ENCODE results near the gene ODF2. TPM values are rescaled to one million over a fixed set of nuclear protein-coding genes. Genes with fewer than 3 reads are reported as not detected.
"Not testable (repeated sequence)": the region's sequence is repeated elsewhere in the genome, so short reads cannot be mapped to it uniquely, and the experiment has no call there.

The ODF2 gene
- total RNA-seq, 1 experiment from 2014 or later = 31.2 TPM

GRCh38 chr9:128438343-128439109, 17.3 kb upstream of the ODF2 start:
- H3K4me1 ChIP-seq (ENCODE audit: insufficient read depth, low read length) = no peaks in the 10 kb centered on the region
- intact Hi-C loops (cut with micrococcal nuclease) = no loop called here
- H3K27ac ChIP-seq (ENCODE audit: low read length) = no peak overlapping the region
- TF ChIP-seq EZH2phosphoT487 (IDR thresholded peaks at IDR 0.05; ENCODE audit: borderline replicate concordance, low read length) (no peak), CTCF (conservative IDR thresholded peaks at IDR 0.05; ENCODE audit: low read depth, low read length) (peak; percentile 81)
- no peaks in the 10 kb centered on the region for H4K20me1 ChIP-seq (ENCODE audit: low read length)
- no peaks in the 10 kb centered on the region for H3F3A ChIP-seq (ENCODE audit: low read length, unreplicated experiment)
- no peaks in the 10 kb centered on the region for H3K27me3 ChIP-seq (ENCODE audit: low read length)
- H2AFZ ChIP-seq (ENCODE audit: low read length) = no peak overlapping the region
- ATAC-seq (peak; percentile 79), DNase-seq (peak; percentile 78)
- no peaks in the 10 kb centered on the region for H3K9me3 ChIP-seq (ENCODE audit: low read length)
- no peaks in the 10 kb centered on the region for H3K9me2 ChIP-seq (replicated peaks; ENCODE audit: low read length)
- ChIA-PET POLR2A (ENCODE audit: unreplicated experiment) (no interaction called here), CTCF (interaction anchor here (0.5 to 0.6 kb wide), 2 partner anchors 58 to 1589 kb away, joined by 3 to 4 read pairs; no protein-coding TSS in a partner anchor)
- no peaks in the 10 kb centered on the region for H3K79me2 ChIP-seq (ENCODE audit: low read length)
- H3K9ac ChIP-seq (ENCODE audit: low read length) = no peak overlapping the region
- BruUV-seq (replicated peaks) = no TSS peak
- H3K4me3 ChIP-seq (ENCODE audit: low read length) = no peak overlapping the region
- no peak overlapping the region for H3K4me2 ChIP-seq (ENCODE audit: low read length)
- H3K36me3 ChIP-seq (ENCODE audit: low read depth, low read length) = no peaks in the 10 kb centered on the region

GRCh38 chr9:128439273-128439672, 16.5 kb upstream of the ODF2 start:
- DNase-seq (no peak), ATAC-seq (no peak)
- Histone ChIP-seq H3K27me3 (ENCODE audit: low read length) (no peaks in the 10 kb centered on the region), H3K4me2 (ENCODE audit: low read length) (no peak overlapping the region), H3K36me3 (ENCODE audit: low read depth, low read length) (no peaks in the 10 kb centered on the region), H2AFZ (ENCODE audit: low read length) (no peak overlapping the region), H4K20me1 (ENCODE audit: low read length) (no peaks in the 10 kb centered on the region), H3F3A (ENCODE audit: low read length, unreplicated experiment) (no peaks in the 10 kb centered on the region), H3K79me2 (ENCODE audit: low read length) (no peaks in the 10 kb centered on the region), H3K4me1 (ENCODE audit: insufficient read depth, low read length) (no peaks in the 10 kb centered on the region), H3K9me2 (replicated peaks; ENCODE audit: low read length) (no peaks in the 10 kb centered on the region), H3K9me3 (ENCODE audit: low read length) (no peaks in the 10 kb centered on the region), H3K27ac (ENCODE audit: low read length) (no peak overlapping the region), H3K9ac (ENCODE audit: low read length) (no peak overlapping the region), H3K4me3 (ENCODE audit: low read length) (no peak overlapping the region)
- BruUV-seq (replicated peaks) = no TSS peak
- intact Hi-C loops (cut with micrococcal nuclease) = no loop called here
- ChIA-PET POLR2A (ENCODE audit: unreplicated experiment) (no interaction called here), CTCF (interaction anchor here (0.5 kb wide), 1 partner anchor 59 kb away, joined by 3 read pairs; no protein-coding TSS in a partner anchor)
- TF ChIP-seq CTCF (conservative IDR thresholded peaks at IDR 0.05; ENCODE audit: low read depth, low read length) = no peak

- Histone ChIP-seq H3K9ac (ENCODE audit: low read length) (no peak overlapping the region), H3K9me2 (replicated peaks; ENCODE audit: low read length) (no peaks in the 10 kb centered on the region), H3K4me1 (ENCODE audit: insufficient read depth, low read length) (no peaks in the 10 kb centered on the region), H2AFZ (ENCODE audit: low read length) (no peak overlapping the region), H3K27ac (ENCODE audit: low read length) (no peak overlapping the region), H3K79me2 (ENCODE audit: low read length) (no peaks in the 10 kb centered on the region), H3K27me3 (ENCODE audit: low read length) (no peaks in the 10 kb centered on the region), H3F3A (ENCODE audit: low read length, unreplicated experiment) (no peaks in the 10 kb centered on the region), H3K4me3 (ENCODE audit: low read length) (no peak overlapping the region), H3K36me3 (ENCODE audit: low read depth, low read length) (no peaks in the 10 kb centered on the region), H3K4me2 (ENCODE audit: low read length) (no peak overlapping the region), H4K20me1 (ENCODE audit: low read length) (no peaks in the 10 kb centered on the region), H3K9me3 (ENCODE audit: low read length) (no peaks in the 10 kb centered on the region)
- POLR2A ChIA-PET (ENCODE audit: unreplicated experiment) = no interaction called here
- no TSS peak for BruUV-seq (replicated peaks)
- intact Hi-C loops (cut with micrococcal nuclease) = no loop called here
- CTCF ChIA-PET = no interaction called here
- ATAC-seq (no peak), DNase-seq (no peak)
- TF ChIP-seq EZH2phosphoT487 (IDR thresholded peaks at IDR 0.05; ENCODE audit: borderline replicate concordance, low read length) (no peak), CTCF (conservative IDR thresholded peaks at IDR 0.05; ENCODE audit: low read depth, low read length) (no peak), EZH2 (IDR thresholded peaks at IDR 0.05; ENCODE audit: low read length, unreplicated experiment) (no peak)
These were observed 13.7 kb upstream of the ODF2 start for GRCh38 chr9:128442150-128442549.

- H3K9ac ChIP-seq (ENCODE audit: low read length); H3K36me3 ChIP-seq (ENCODE audit: low read depth, low read length); H3K79me2 ChIP-seq (ENCODE audit: low read length); H3K27ac ChIP-seq (ENCODE audit: low read length); CTCF ChIA-PET; BruUV-seq (replicated peaks); H3K4me1 ChIP-seq (ENCODE audit: insufficient read depth, low read length); intact Hi-C loops (cut with micrococcal nuclease); H4K20me1 ChIP-seq (ENCODE audit: low read length); H3K9me2 ChIP-seq (replicated peaks; ENCODE audit: low read length); H3K9me3 ChIP-seq (ENCODE audit: low read length); H3F3A ChIP-seq (ENCODE audit: low read length, unreplicated experiment); DNase-seq; H3K27me3 ChIP-seq (ENCODE audit: low read length); H3K4me2 ChIP-seq (ENCODE audit: low read length); H3K4me3 ChIP-seq (ENCODE audit: low read length); H2AFZ ChIP-seq (ENCODE audit: low read length); ATAC-seq; POLR2A ChIA-PET (ENCODE audit: unreplicated experiment): not testable (repeated sequence)
These were observed 9.3 kb upstream of the ODF2 start for GRCh38 chr9:128446505-128446904.

All from PC-3 (cell line).